Neural crest cell (in vitro differentiated cells): ENCODE data around the gene CYP1B1. TPM values are rescaled to one million over a fixed set of nuclear protein-coding genes. Genes with fewer than 3 reads are reported as not detected.
"Not testable (repeated sequence)": the region's sequence is repeated elsewhere in the genome, so short reads cannot be mapped to it uniquely, and the experiment has no call there.

Experiments used
- DNase-seq: peaks from one replicate; pipeline ENCODE4 v3.0.0; 2021; ENCODE audit warnings: low read depth, mixed read lengths, low spot score
- H3K27ac Mint-ChIP-seq: one replicate; pipeline ENCODE4 v1.8.0; 2021; ENCODE audit warnings: mild to moderate bottlenecking, mixed read lengths; ENCODE audit not compliant: unreplicated experiment
- H3K27me3 Mint-ChIP-seq: 2 replicates; pipeline ENCODE4 v1.8.0; 2021; ENCODE audit warnings: low read depth, mild to moderate bottlenecking, mixed read lengths
- H3K36me3 Mint-ChIP-seq: 2 replicates; pipeline ENCODE4 v1.8.0; 2021; ENCODE audit warnings: low read depth, mild to moderate bottlenecking, mixed read lengths
- H3K4me1 Mint-ChIP-seq: 2 replicates; pipeline ENCODE4 v1.8.0; 2021; ENCODE audit warnings: mixed read lengths
- H3K4me3 Mint-ChIP-seq: one replicate; pipeline ENCODE4 v1.8.0; 2021; ENCODE audit warnings: mild to moderate bottlenecking, mixed read lengths
- H3K9me3 Mint-ChIP-seq: 2 replicates; pipeline ENCODE4 v1.8.0; 2021; ENCODE audit warnings: mixed read lengths
- CTCF ChIP-seq: fragments of 200-600 bp; sonication (generic); conservative IDR thresholded peaks from 2 replicates; pipeline ENCODE4 v1.5.0; 2021; ENCODE audit warnings: antibody characterized with exemption, mild to moderate bottlenecking
- total RNA-seq: library from RNA; stranded (reverse); gene quantifications from 2 replicates; pipeline ENCODE4 v1.2.1, GENCODE V29; 2021

Gene CYP1B1
- total RNA-seq, 1 donor from 2014 or later, result 16.4 TPM

- H3K36me3 Mint-ChIP-seq, result no peaks in the 10 kb centered on the region
- no peaks in the 10 kb centered on the region for H3K4me1 Mint-ChIP-seq
- no peak for TF ChIP-seq CTCF
- DNase-seq, result no peak
- H3K4me3 Mint-ChIP-seq, result no peak overlapping the region
- H3K27ac Mint-ChIP-seq, result no peak overlapping the region
- peaks cover 2% of the 10 kb centered on the region for H3K9me3 Mint-ChIP-seq
- no peaks in the 10 kb centered on the region for H3K27me3 Mint-ChIP-seq
These were observed 54.4 kb downstream of the CYP1B1 start for GRCh38 chr2:38021589-38021988.

DNA sequence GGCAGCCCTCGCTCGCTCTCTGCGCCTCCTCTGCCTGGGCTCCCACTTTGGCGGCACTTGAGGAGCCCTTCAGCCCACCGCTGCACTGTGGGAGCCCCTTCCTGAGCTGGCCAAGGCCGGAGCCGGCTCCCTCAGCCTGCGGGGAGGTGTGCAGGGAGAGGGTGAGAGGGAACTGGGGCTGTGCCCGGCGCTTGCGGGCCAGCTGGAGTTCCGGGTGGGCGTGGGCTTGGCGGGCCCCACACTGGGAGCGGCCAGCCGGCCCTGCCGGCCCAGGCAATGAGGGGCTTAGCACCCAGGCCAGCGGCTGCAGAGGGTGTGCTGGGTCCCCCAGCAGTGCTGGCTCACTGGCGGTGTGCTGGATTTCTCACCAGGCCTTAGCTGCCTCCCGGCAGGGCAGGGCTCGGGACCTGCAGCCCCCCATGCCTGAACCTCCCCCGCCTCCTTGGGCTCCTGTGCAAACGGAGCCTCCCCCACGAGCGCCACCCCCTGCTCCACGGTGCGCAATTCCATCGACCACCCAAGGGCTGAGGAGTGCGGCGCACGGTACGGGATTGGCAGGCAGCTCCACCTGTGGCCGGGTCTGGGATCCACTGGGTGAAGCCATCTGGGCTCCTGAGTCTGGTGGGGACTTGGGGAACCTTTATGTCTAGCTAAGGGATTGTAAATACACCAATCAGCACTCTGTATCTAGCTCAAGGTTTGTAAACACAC is 55.4 kb downstream of the CYP1B1 start:
- DNase-seq, H3K27me3 Mint-ChIP-seq, H3K36me3 Mint-ChIP-seq, H3K27ac Mint-ChIP-seq, H3K4me3 Mint-ChIP-seq, H3K9me3 Mint-ChIP-seq, H3K4me1 Mint-ChIP-seq: not testable (repeated sequence)

DNA sequence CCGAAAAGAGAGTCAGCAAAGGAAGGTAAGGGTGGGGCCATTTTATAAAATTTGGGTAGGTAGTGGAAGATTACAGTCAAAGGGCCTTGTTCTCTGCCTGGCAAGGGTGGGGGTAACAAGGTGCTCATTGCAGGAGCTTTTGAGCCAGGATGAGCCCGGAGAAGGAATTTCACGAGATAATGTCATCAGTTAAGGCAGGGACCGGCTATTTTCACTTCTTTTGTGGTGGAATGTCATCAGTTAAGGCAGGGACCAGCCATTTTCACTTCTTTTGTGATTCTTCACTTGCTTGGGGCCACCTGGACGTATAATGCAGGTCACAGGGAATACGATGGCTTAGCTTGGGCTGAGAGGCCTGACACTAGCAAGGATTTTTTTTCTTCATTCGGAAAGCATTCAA is 58.1 kb downstream of the CYP1B1 start:
- no peaks in the 10 kb centered on the region for H3K27me3 Mint-ChIP-seq
- H3K27ac Mint-ChIP-seq, result no peak overlapping the region
- DNase-seq, result no peak

More for the DNA sequence above, 58.1 kb downstream of the CYP1B1 start:
- no peak for TF ChIP-seq CTCF
- no peaks in the 10 kb centered on the region for H3K4me1 Mint-ChIP-seq
- no peak overlapping the region for H3K4me3 Mint-ChIP-seq
- no peaks in the 10 kb centered on the region for H3K36me3 Mint-ChIP-seq
- H3K9me3 Mint-ChIP-seq, result no peaks in the 10 kb centered on the region

Other genes starting within 250 kb of the CYP1B1 start
- gene RMDN2, start 150.9 kb downstream of the CYP1B1 start, total RNA-seq, result 2.9 and 4.1 TPM in 2 replicates